K562 (cell line): ENCODE data around the gene TENT4B. TPM values are rescaled to one million over a fixed set of nuclear protein-coding genes. Genes with fewer than 3 reads are reported as not detected.

ENCODE experiments used
- CHD7 ChIP-seq: fragments of 200-600 bp; sonication (generic); IDR thresholded peaks from one replicate; pipeline ENCODE4 v1.6.1; 2012; ENCODE audit warnings: mild to moderate bottlenecking, low read depth, low read length, inconsistent platforms
- ETV5 ChIP-seq: sonication (generic); formaldehyde crosslinking; IDR thresholded peaks from 2 replicates; pipeline ENCODE4 v1.4.0; 2020; ENCODE audit warnings: low read depth, mild to moderate bottlenecking, missing genetic modification reagents
- HDAC2 ChIP-seq: fragments of 450-650 bp; IDR thresholded peaks from 2 replicates; pipeline ENCODE4 v1.6.1; 2016; ENCODE audit warnings: mild to moderate bottlenecking
- MED1 ChIP-seq: sonication (generic); formaldehyde crosslinking; IDR thresholded peaks from 2 replicates; pipeline ENCODE4 v1.8.1; 2023; ENCODE audit warnings: missing genetic modification reagents, borderline replicate concordance
- NELFE ChIP-seq: IDR thresholded peaks from 2 replicates; pipeline ENCODE4 v1.6.1; 2011; ENCODE audit warnings: mild to moderate bottlenecking; ENCODE audit not compliant: insufficient read depth, insufficient read length
- NFIC ChIP-seq: fragments of 450-650 bp; IDR thresholded peaks from 2 replicates; pipeline ENCODE4 v1.6.1; 2017; ENCODE audit warnings: mild to moderate bottlenecking, inconsistent platforms
- PHF21A ChIP-seq: fragments of 450-650 bp; IDR thresholded peaks from 2 replicates; pipeline ENCODE4 v1.6.1; 2017; ENCODE audit warnings: low read depth, borderline replicate concordance
- POLR2B ChIP-seq: fragments of 450-650 bp; IDR thresholded peaks from 2 replicates; pipeline ENCODE4 v1.6.1; 2018; ENCODE audit warnings: low read depth; ENCODE audit not compliant: partially characterized antibody
- ZBTB17 ChIP-seq: fragments of 450-650 bp; formaldehyde crosslinking; IDR thresholded peaks from 2 replicates; pipeline ENCODE4 v1.4.0; 2020; ENCODE audit warnings: mild to moderate bottlenecking
- ZFX ChIP-seq: sonication (generic); formaldehyde crosslinking; IDR thresholded peaks from 2 replicates; pipeline ENCODE4 v1.8.0; 2022; ENCODE audit warnings: mild to moderate bottlenecking, missing genetic modification reagents, moderate library complexity
- ZKSCAN3 ChIP-seq: fragments of 250-450 bp; sonication (Bioruptor Pico); IDR thresholded peaks from 2 replicates; pipeline ENCODE4 v1.4.0; 2020
- ZNF778 ChIP-seq: fragments of 450-650 bp; formaldehyde crosslinking; IDR thresholded peaks from 2 replicates; pipeline ENCODE4 v1.4.0; 2020; ENCODE audit warnings: mild to moderate bottlenecking, moderate library complexity
- ZZZ3 ChIP-seq: fragments of 450-650 bp; IDR thresholded peaks from 2 replicates; pipeline ENCODE4 v1.6.1; 2016; ENCODE audit warnings: antibody characterized with exemption, mild to moderate bottlenecking, moderate library complexity
- polyA plus RNA-seq, 8 experiments: library from polyadenylated mRNA; depleted of rRNA in 4 of 8; stranded (reverse) in 5 of 8; unstranded in 3 of 8; fragments of >200 nt; fragmentation: Nextera tagmentation in 2 of 8; fragmentation: Illumina TruSeq in 1 of 8; extraction: Ambion mirVana in 2 of 8; extraction: Trizol in 1 of 8; gene quantifications; 2 replicates each; pipeline versions ENCODE4 v1.2.1 to v1.2.3, GENCODE V29; 2011 to 2014; ENCODE audit warnings: inconsistent platforms in 1 of 8, missing spikeins in 1 of 8
- total RNA-seq, 7 experiments: library from RNA; depleted of rRNA in 6 of 7; stranded (reverse); fragments of >200 nt in 6 of 7; fragmentation: Illumina TruSeq in 2 of 7; extraction: Trizol in 2 of 7; gene quantifications; 2 replicates each; pipeline versions ENCODE4 v1.2.1 to v1.2.3, GENCODE V29; 2011 to 2021; ENCODE audit warnings: low replicate concordance in 1 of 7
- TF ChIP-seq, protein P1 (sequence below): fragments of 200-400 bp; formaldehyde crosslinking; IDR thresholded peaks from 2 replicates; pipeline ENCODE4 v1.6.1; 2017; ENCODE audit warnings: mild to moderate bottlenecking, low read depth, low read length, moderate library complexity

Gene TENT4B
- total and polyA plus RNA-seq, 9 of the 15 experiments (the other 6 are each of a cell fraction or from before 2014, with no cell fraction given) = 5.2 to 8.4 (median 7.0) TPM

DNA sequence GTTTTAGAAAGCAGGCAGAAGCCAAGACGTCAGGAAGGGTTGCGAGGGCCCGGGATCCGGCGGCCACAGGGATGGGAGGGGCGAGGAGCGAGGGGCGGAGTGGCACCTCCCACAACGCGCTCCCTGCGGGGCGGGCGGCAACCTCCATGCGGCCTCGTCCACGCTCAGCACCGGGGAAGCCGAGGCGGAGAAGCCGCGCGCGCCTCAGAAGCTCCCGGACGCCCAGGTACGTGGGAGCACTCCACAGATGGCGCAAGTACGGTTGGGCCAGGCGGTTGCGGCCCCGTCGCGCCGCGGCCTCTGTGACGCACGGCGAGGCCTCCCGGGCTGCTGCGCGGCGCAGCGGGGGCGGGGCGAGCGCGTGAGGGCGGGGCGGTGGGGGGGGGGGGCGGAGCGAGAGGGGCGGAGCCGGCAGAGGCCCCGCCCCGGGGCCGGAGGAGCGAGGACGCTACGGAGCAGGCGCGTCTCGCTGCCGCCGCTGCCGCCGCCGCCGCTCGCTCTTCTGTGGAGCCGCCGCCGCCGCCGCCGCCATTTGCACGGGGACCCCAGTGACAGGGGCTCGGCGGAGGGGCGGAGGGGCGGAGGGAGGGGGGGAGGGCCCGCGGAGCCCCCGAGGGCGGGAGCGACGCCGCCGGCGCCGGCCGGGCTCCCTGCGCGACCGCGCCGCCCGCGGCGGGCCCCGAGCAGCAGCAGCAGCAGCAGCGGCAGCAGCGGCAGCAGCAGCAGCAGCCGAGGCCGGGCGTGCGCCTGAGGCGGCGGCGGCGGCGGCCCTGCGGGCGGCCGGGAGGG lies at the start of gene TENT4B (continued):
- TF ChIP-seq ZFX (CRISPR knock-in tag) (peak; percentile 97), MED1 (CRISPR knock-in tag) (no peak), ZNF778 (CRISPR knock-in tag) (no peak), ZBTB17 (CRISPR knock-in tag) (peak; percentile 60; the same call in 1 of the 2 replicates), NELFE (no peak), ZZZ3 (no peak), CHD7 (no peak), ZKSCAN3 (CRISPR knock-in tag) (no peak), POLR2B (peak; percentile 88), NFIC (peak; percentile 56; the same call in 1 of the 2 replicates), HDAC2 (no peak), PHF21A (no peak), ETV5 (0 out of 2 replicates have a peak, but pooled peaks have one; percentile 22)
- TF ChIP-seq, protein P1, sequence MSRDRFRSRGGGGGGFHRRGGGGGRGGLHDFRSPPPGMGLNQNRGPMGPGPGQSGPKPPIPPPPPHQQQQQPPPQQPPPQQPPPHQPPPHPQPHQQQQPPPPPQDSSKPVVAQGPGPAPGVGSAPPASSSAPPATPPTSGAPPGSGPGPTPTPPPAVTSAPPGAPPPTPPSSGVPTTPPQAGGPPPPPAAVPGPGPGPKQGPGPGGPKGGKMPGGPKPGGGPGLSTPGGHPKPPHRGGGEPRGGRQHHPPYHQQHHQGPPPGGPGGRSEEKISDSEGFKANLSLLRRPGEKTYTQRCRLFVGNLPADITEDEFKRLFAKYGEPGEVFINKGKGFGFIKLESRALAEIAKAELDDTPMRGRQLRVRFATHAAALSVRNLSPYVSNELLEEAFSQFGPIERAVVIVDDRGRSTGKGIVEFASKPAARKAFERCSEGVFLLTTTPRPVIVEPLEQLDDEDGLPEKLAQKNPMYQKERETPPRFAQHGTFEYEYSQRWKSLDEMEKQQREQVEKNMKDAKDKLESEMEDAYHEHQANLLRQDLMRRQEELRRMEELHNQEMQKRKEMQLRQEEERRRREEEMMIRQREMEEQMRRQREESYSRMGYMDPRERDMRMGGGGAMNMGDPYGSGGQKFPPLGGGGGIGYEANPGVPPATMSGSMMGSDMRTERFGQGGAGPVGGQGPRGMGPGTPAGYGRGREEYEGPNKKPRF = no peak
